ENCODE results near the gene SLC4A1AP.
A peak's percentile ranks its signal among the peaks of the same experiment; 100 is the strongest.

The SLC4A1AP gene

DNA sequence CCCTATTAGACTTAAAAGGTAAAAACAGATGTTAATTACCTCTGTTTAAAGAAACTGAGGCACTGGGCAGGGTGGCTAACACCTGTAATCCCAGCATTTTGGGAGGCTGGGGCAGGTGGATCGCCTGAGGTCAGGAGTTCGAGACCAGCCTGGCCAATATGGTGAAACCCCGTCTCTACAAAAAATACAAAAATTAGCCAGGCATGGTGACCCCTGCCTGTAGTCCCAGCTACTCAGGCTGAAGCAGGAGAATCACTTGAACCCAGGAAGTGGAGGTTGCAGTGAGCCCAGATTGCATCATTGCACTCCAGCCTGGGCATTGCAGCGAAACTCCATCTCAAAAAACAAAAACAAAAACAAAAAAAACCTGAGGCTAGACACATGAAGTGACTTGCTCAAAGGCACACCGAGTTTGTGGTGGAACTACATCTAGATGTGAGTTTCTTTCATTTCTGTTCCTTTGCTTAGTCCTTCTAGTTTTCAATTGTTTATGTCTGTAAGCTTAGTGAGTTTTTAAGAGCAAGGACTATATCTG is 40.7 kb downstream of the SLC4A1AP start:
- no peak for DNase-seq

DNA sequence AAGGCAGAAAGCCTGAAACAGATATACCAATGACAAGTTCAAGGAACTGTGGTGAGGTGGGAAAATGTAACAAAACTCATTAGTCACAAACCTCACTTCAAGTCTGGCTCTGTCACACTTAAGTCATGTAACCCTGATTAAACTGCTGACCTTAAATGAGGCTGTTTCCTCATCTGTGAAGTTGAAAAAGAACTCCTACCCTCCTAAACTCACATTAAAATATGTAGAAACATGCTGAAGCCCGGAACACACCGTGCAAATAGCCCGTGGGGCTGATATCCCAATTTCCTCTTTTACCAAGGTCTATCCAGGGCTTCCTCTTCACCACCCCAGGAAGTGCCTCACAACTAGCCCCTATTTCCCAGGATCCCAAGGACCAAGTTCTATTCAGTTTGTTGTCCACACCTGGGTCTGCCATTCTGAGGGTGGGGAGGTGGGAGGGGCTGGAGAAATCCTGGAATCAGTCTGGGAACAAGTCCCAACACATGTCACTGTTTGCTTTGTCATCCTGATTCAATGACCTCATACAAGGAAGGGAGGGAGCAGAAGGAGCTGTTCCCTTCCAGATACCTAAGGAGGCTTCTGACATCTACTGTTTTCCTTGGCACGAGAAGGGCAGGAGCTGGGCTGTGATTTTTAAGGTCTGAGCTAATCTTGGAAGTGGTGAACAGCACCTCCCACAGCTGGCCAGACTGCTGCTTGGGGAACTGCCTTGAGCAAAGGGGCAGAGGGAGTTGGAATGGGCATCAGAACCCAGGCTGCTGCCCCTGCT is 42.3 kb downstream of the SLC4A1AP start:
- peak; percentile 29 for DNase-seq

DNA sequence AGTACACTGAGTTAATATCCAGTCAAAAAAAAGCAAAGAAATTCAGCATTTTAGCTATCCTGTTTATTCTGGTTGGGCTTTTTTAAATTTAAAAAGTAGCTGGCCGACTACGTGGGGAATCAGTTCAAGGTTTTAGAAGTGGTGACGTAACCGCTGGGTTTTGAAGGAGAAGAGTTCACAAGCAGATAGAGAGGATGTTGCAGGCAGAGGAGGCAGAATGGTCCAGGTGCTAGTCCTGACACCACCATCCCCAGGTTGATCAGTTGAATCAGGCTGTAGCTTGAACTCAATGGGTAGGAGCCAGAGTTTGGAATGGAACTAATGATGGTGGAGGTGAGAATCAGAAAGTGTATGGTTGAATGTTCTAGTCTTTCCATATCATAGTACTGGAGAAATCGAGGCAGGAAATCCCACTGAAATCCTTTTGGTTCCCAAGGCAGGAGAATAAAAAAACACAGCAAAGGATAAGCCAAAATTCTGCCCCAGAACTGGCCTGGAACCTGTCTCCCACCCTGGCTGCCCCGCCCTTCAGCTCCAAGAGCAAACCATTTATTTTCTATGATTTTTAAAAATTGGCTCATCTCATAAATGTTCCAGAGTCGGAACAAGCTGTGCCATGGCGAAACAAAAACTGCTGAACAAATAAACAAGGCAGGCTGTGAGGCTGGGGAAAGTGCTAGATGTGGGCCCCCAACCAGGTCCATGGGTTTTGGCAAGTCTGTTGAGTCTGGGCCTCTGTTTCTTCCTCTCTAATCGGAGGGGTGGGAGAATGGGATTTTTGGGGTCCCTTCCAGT is 44.0 kb downstream of the SLC4A1AP start:
- no peak for DNase-seq

DNA sequence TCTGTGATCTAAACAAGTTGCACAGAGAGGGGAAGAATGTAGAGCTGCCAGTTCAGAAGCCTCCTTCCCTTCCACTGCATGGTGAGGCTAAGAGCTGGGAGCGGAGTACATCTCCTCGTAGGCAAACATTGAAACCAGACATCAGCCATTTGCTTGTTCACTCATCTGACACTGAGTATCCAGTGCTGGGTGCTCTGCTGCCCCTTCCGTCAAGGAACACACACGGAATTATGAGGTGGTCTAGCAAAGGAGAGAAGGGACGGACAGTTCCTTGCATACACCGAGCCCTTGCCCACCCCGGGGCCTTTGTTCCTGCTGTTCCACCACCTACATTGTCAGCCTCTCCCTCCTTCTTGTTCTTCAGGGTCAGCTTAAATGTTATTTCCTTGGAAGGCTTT is 44.6 kb downstream of the SLC4A1AP start:
- no peak for DNase-seq

DNA sequence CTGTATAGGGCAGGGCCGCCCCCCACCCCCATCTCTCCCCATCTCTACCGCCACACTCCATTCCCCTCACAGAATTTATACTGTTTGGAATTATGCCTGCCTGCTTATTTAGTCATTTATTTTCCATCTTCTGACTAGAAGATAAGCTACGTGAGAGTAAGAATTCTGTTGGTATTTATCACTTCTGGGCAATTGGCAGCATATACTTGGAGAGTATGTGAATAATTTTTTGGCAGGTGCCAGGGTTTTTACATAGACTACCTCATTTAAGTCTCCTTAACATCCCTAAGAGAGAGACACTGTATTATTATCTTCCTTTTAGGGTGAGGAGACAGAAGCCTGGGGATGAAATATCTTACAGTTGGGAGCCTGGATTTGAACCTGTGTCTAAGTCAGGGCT is 45.0 kb downstream of the SLC4A1AP start:
- DNase-seq = no peak

DNA sequence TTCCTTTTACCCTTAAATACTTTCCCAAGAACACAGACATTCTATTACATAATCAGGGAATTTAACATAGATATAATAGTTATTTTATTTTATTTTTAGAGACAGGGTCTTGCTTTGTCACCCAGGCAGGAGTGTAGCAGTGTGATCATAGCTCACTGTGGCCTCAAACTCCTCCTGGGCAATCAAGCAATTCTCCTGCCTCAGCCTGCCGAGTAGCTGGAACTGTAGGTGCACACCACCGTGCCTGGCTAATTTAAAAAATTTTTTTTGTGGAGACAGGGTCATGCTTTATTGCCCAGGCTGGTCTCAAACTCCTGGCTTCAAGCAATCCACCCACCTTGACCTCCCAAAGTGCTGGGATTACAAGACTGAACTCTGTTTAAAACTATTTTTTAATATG is 45.6 kb downstream of the SLC4A1AP start:
- no peak for DNase-seq

DNA sequence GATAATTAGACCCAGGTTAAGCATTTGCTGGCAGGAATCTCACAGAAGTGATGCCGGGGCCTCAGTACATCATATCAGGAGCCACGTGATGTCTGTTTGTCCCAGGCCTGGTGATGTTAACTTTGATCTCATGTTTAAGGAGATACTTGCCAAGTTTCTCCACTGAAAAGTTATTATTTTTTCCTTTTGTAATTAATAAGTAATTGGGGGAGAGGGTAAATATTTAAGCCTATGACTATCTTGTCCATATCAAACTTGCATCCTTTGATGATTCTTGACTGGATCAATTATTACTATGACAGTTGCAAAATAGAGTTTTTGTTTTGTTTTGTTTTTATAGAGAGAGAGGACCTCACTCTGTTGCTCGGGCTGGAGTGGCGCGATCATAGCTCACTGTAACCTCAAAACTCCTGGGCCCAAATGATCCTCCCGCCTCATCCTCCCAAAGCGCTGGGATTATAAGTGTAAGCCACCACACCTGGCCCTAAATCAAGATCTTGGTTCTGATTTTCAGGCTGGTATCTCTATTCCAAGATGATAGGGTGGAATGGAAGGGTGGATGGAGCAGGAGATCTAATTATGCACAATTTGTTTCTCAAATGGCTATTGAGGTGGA is 46.4 kb downstream of the SLC4A1AP start:
- no peak for DNase-seq

DNA sequence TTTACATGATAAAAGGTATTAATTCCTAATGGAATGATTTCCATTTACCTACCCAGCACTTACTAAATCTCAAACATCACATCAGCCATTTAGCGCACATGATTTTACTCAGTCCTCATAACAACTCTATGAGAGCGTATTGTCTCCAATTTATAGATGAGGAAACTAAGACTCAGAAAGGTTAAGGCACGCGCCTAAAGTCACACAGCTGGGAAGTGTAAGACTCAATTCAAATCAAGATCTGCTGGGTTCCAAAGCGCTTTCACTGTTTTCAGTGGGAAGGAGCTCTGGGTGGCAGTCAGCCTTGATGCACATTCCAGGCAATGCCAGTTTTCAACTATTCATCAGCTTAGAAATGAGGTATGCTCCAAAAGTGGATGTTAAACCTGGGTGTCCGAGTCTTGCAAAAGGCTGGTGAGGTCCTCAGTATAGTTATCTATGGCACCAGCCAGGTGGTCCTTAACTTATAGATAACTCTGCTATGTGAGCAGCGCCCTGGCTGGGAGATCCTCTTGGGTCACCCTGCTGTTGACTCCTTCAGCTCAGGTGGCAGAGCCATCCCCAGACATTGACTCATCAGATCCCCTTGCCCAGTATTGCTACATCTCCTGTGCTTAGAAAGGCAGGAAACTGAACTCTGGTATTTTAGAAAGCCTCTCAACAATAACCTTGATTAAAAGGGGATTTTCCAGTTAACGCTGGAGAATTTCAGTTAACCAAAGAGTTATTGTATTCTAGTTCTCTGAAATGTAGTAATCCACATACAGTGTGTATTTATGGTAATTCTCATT is 47.1 kb downstream of the SLC4A1AP start:
- DNase-seq = no peak

DNA sequence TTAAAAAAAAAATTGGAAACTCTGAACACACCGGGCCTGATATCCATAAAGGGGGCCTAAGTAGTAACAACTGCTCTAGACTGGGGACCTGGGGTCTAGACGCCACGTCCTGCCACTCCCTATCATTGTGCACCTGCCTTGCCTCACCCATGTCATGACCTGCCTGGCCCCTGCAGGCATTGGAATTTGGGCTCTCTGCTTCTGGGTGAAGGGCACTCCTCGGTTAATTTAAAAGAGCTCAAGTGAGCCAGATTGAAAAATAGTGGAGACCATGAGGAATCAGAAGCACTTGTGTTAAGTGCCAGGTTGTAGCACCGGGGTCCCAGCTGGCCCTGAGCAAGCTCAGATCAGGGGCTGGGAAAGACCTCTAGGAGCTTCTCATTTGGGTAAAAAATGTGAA is 48.1 kb downstream of the SLC4A1AP start:
- DNase-seq = no peak

DNA sequence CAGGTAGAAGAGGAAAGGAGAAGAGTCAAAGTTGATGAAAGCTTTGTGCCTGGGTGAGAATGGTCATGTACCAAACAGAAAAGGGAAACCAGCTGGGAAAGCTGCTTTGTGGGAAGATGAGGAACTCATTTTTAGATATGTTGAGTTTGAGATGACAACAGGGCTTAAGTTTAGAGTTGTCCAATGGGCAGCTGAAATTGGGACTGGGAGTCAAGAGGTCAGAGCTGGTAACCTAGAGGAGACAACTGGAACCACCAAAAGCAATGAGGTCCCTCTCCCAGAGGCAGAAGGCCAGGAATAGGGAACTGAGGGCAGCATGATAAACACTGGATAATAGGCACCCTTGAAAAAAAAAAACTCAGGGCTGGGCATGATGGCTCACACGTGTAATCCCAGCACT is 48.8 kb downstream of the SLC4A1AP start:
- no peak for DNase-seq

DNA sequence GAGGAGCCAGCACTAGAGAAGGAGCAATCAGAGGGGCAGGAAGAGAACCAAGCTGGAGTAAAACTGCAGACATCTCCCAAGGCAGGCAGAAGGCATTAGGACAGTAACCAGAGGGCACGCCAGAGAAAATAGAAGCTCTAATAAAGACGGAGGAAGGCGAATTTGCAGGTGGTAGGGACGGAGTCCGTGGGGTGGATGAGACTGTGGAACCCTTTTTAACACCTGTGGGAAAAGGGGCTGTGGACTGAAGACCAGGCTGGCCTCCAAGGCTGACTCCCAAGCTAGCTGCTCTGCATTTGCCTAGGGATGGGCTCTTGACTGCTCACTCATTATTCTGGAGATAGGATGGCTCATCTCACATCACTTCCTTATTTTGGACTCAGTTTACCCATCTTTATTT is 49.5 kb downstream of the SLC4A1AP start:
- DNase-seq = no peak

DNA sequence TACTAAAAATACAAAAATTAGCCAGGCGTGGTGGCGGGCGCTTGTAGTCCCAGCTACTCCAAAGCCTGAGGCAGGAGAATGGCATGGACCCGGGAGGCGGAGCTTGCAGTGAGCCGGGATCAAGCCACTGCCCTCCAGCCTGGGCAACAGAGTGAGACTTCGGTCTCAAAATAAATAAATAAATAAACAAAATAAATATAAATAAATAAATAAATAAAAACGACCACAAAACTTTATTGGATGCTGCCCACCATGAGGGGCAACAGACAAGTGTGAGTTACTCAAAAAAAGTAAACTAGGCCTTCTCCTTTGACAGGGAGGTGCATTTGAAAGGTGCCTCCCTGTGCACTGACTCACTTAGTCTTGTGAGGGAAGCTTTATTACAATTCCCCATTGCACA is 50.4 kb downstream of the SLC4A1AP start:
- no peak for DNase-seq

DNA sequence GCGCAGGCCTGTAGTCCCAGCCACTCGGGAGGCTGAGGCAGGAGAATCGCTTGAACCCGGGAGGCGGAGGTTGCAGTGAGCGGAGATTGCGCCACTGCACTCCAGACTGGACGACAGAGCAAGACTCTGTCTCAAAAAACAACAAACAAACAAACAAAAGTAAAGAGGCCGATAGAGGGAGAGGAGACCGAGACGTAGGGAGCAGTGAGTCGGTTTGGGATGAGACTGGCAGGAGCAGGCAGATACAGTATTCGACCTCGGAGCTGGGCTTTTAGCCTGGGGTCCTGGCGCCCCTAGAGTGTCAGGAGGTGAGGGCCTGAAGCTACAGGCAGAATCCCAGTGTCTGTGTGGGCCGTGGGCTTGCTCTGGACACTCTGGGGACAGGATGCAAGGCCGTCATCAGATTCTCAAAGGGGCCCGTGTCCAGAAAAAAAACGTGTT is 51.2 kb downstream of the SLC4A1AP start:
- DNase-seq = no peak

DNA sequence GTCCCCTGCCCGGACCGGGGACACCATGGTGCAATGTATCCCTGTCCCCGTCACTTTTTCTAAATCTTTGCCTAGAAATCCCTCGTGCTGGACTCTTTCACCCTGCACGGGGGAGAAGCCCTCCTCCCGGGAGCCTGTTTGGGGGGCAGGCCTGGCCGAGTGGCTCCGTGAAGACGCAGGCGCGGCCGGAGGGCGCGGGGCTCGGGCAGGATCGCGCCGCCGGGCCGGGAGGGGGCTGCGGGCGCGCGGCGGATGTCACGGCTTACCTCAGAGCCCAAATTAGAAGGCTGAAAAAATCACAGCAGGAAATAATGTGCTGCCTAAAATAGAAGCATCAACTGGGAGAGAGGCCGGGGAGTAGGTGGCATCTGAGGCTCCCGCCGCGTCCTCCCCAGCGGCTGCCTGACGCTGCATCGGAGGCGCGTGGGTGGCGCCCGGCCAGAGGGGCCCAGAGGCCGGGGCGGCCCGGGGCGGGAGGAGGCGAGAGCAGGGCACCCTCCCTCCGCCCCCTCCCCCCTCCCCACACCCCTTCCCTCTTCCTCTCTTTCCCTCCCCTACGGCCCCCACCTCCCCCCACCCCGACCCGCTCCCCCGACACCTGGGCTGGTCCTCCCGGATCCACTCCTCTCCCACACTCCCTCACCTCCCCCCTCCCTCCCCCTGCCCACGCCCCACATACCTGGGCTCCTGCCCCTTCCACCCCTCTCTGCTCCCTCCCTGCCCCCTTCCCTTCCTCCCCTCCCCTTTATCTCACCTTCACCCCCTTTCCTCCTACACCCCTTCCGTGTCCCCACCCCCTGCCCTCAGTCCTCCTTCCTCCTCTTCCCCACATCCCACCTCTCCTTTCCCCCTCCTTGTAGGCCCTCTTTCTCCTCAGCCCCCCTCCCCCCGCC is 51.9 kb downstream of the SLC4A1AP start:
- DNase-seq = no peak

DNA sequence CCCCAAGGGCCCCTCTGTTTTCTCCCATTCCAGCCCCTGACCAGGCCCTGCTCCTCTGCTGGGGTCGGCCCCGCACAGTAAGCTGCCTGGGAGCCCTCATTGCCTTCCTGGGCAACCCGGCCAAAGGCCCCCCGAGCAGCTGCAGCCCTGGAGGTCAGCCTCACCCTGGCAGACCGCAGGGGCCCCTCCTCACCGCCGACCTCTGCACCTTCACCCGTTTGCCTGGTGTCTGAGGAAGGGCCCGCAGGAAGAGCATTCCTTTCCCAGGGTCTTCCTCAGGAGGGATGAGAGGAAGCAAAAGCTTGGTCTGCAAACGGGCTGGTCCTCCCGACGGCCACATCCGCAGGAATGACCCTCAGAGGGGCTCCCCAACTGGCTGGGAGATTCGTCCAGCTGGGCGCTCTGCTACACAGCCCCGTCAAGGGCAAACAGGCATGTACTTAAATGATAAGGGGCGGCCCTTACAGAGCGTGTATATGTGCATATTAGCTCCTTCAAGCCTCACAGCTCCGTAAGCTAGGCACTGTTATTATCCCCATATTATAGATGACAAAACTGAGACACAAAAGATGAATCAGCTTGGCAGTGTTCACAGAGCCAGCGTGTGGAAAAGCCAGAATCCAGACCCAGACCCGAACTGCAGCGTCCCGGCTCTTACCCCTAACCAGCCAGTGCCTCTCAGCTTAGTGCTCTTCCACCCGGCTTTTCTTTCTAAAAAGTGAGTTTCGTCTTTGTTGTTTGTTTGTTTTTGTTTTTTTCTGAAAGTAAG is 52.8 kb downstream of the SLC4A1AP start:
- no peak for DNase-seq

DNA sequence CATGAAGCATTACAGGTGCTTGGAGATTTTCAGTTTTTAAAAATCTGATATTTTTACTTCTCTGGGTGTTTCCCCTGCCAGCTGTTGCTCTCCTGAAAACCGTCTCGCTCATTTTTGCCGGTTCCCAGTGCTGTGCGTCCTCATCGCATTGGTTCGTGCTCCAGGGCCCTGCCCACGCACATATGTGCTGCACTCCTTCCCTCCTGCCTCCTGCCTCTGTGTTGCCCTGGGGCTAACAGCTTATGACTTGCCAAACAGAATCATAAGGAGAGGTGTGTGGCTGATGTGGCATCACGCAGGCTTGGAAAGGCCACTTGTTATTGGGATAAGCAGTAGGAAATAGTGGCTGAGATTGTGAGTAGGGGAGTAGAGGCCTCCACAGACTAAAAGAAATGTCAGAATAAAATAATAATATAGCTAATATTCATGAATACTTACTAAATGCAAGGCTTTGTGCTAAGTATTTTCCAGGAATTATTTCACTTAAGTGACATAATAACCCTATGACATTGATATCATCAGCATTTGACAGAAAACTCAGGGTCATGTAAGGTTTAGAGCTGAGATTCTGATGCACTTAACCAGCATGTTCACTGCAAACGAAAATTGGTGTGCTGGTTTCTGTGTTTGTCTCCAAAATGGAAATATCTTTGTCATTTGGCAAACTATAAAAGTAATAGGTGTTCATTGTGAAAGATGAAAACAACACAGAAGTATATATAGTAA is 53.5 kb downstream of the SLC4A1AP start:
- DNase-seq = no peak

DNA sequence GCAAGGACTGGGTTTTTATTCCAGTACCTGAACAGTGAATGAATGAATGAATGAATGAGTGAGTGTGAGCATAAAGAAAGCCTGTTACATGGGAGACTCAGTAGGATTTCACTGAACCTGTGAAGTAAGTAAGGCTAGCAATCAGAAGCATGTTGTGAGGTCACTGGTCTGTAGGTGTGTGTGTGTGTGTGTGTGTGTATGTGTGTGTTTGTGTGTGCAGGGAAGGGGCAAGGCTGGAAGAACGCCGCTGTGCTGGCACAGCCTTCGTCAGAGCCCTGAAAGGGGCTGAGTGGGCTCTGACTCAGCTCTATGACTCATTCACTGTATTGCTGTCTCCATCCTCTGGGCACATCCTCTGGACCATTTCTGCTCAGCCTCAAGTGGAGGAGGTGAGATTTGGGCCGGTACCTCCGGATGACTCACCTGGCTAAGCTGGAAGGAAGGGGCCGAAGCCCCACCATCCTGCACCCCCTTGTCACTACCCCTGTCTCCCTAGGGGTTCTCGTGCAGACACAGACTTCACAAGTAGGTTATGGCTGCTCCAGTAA is 56.4 kb downstream of the SLC4A1AP start:
- peak; percentile 30 for DNase-seq

DNA sequence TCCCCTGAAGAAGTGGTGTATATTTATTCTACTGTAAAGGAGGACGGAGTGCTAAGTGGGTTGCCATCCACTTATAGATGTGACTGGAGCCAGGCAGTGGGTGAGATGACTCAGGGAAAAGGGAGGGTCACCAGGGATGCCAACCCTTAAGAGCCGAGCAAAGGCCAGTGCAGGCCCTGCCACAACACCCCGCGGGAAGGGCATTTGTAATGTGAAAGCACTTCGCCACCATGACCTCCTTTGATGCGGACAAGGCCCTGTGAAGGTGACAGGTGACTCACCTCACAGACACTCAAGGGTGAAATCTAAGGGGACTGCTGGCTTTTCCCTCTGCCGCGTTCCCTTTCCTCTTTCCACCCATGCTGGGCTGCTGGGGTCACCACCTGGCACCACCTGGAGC is 57.6 kb downstream of the SLC4A1AP start:
- no peak for DNase-seq

DNA sequence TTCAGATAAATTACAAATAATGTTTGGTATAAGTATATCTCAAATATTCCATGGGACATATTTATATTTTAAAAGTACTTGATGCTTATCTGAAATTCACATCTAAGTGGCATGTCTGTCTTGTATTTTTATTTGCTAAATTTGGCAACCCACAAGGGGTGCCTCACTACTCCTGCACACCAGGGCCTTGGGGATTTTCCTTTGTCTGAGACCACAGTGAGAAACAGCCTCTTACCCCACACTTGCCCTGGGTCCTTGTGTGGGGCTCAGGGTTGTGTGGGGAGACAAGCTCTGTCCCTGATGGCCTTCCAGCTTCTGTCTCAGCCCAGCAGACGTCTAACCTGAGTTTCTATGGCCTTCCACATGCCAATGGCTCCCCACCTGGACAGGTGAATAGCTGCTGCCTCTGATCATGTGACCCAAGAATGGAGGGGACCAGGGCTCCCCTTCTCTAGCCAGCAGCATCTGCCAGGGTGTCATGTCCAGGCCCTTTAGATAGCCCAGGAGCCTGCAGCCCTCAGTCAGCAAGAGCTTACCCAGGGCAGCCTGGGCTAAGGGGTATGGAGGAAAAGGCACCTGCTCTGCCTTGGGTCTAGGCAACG is 58.3 kb downstream of the SLC4A1AP start:
- DNase-seq = no peak
